Ascending aorta (tissue), 2 donors: ENCODE measurements around the gene TRIO. TPM values are rescaled to one million over a fixed set of nuclear protein-coding genes. Genes with fewer than 3 reads are reported as not detected.

Experiments used
- DNase-seq, 2 donors: peaks; one replicate each; pipeline ENCODE4 v3.0.0-alpha.2; 2019; ENCODE audit warnings: low spot score in 2 of 2
- H3K27ac ChIP-seq, 2 donors: fragments of 200-600 bp; sonication (generic); one replicate each; pipeline ENCODE4 v1.5.1; 2016 to 2017; ENCODE audit warnings: mild to moderate bottlenecking in 1 of 2
- H3K27me3 ChIP-seq: fragments of 200-600 bp; sonication (generic); one replicate; pipeline ENCODE4 v1.5.1; 2017
- H3K36me3 ChIP-seq, 2 donors: fragments of 200-600 bp; sonication (generic); one replicate each; pipeline ENCODE4 v1.5.1; 2016
- H3K4me1 ChIP-seq, 2 donors: fragments of 200-600 bp; sonication (generic); one replicate each; pipeline ENCODE4 v1.5.1; 2016 to 2017; ENCODE audit warnings: mild to moderate bottlenecking in 1 of 2
- H3K4me3 ChIP-seq, 2 donors: fragments of 200-600 bp; sonication (generic); one replicate each; pipeline ENCODE4 v1.5.1; 2016 to 2017; ENCODE audit warnings: mild to moderate bottlenecking in 1 of 2
- H3K9me3 ChIP-seq, 2 donors: fragments of 200-600 bp; sonication (generic); one replicate each; pipeline ENCODE4 v1.5.1; 2016
- CTCF ChIP-seq, 3 experiments: fragments of 200-600 bp in 2 of 3; fragments of 450-650 bp in 1 of 3; sonication (generic) in 2 of 3; IDR thresholded peaks; one replicate each; pipeline ENCODE4 v1.5.1; 2016 to 2019; ENCODE audit warnings: antibody characterized with exemption in 3 of 3, mild to moderate bottlenecking in 1 of 3, moderate library complexity in 1 of 3
- intact Hi-C: fragments of 100-400 bp; cut with DNase I; formaldehyde crosslinking; loops from one replicate; pipeline ENCODE4 v1.15.1; 2023
- total RNA-seq: library from RNA; depleted of rRNA; stranded (reverse); fragments of >200 nt; gene quantifications from one replicate; pipeline ENCODE4 v1.1.0, GENCODE V29; 2016

TRIO gene
- total RNA-seq, 1 donor from 2014 or later, result 262 TPM

- Histone ChIP-seq H3K27ac (no peak overlapping the region), H3K27me3 (no peaks in the 10 kb centered on the region), H3K36me3 (no peaks in the 10 kb centered on the region), H3K4me1 (peaks cover 0 to 6% of the 10 kb centered on the region in 2 donors), H3K4me3 (no peak overlapping the region), H3K9me3 (no peaks in the 10 kb centered on the region)
- peak in 1 of 2 donors; percentile 16 for DNase-seq
- TF ChIP-seq CTCF (IDR thresholded peaks at IDR 0.05), result no peak
- intact Hi-C loops, result no loop called here
Observed at GRCh38 chr5:14138608-14139540, 4.3 kb upstream of the TRIO start.

- Histone ChIP-seq H3K4me1 (peaks cover 0 to 17% of the 10 kb centered on the region in 2 donors), H3K27ac (peak overlapping the region; percentile 79 to 88), H3K4me3 (no peak overlapping the region), H3K9me3 (no peaks in the 10 kb centered on the region), H3K27me3 (no peaks in the 10 kb centered on the region), H3K36me3 (no peaks in the 10 kb centered on the region)
- TF ChIP-seq CTCF (IDR thresholded peaks at IDR 0.05), result no peak
- no peak for DNase-seq
- intact Hi-C loops, result loop anchor here (2.0 to 10.0 kb wide), 4 partner anchors 33 to 443 kb away; partner anchors contain the start of gene OTULINL
Observed at GRCh38 chr5:14141764-14142163, 1.4 kb upstream of the TRIO start.

- no peaks in the 10 kb centered on the region for H3K27me3 ChIP-seq
- no peak for TF ChIP-seq CTCF (IDR thresholded peaks at IDR 0.05)
- intact Hi-C loops, result loop anchor here (2.0 to 10.0 kb wide), 4 partner anchors 34 to 442 kb away; partner anchors contain the start of gene OTULINL
- no peaks in the 10 kb centered on the region for H3K9me3 ChIP-seq
- no peaks in the 10 kb centered on the region for H3K36me3 ChIP-seq
- DNase-seq, result no peak
- peak overlapping the region; percentile 79 to 88 for H3K27ac ChIP-seq
- H3K4me1 ChIP-seq, result peaks cover 0 to 23% of the 10 kb centered on the region in 2 donors
- H3K4me3 ChIP-seq, result peak overlapping the region; percentile 70 to 74
Observed at GRCh38 chr5:14142202-14142826, 828 bp upstream of the TRIO start.

GRCh38 chr5:14143546-14143840, 351 bp downstream of the TRIO start:
- H3K27me3 ChIP-seq, result no peaks in the 10 kb centered on the region
- H3K4me1 ChIP-seq, result peaks cover 0 to 34% of the 10 kb centered on the region in 2 donors
- no peaks in the 10 kb centered on the region for H3K9me3 ChIP-seq
- no peak for TF ChIP-seq CTCF (IDR thresholded peaks at IDR 0.05)
- no peaks in the 10 kb centered on the region for H3K36me3 ChIP-seq
- intact Hi-C loops, result loop anchor here (1.0 to 10.0 kb wide), 5 partner anchors 35 to 441 kb away; partner anchors contain the start of gene OTULINL
- peak overlapping the region; percentile 92 to 97 for H3K4me3 ChIP-seq
- no peak for DNase-seq
- peak overlapping the region; percentile 93 to 98 for H3K27ac ChIP-seq

GRCh38 chr5:14143841-14144585, 871 bp downstream of the TRIO start:
- peak in 1 of 2 donors; percentile 77 for DNase-seq
- intact Hi-C loops, result loop anchor here (1.0 to 10.0 kb wide), 8 partner anchors 10 to 441 kb away; partner anchors contain the start of gene OTULINL
- peaks cover 4 to 40% of the 10 kb centered on the region in 2 donors for H3K4me1 ChIP-seq
- no peaks in the 10 kb centered on the region for H3K36me3 ChIP-seq
- no peaks in the 10 kb centered on the region for H3K9me3 ChIP-seq
- H3K4me3 ChIP-seq, result peak overlapping the region; percentile 92 to 97
- no peaks in the 10 kb centered on the region for H3K27me3 ChIP-seq
- TF ChIP-seq CTCF (IDR thresholded peaks at IDR 0.05), result peak in 1 of 3 experiments; percentile 6
- H3K27ac ChIP-seq, result peak overlapping the region; percentile 93 to 98
